Measurements from ENCODE around the gene STEAP2. TPM values are rescaled to one million over a fixed set of nuclear protein-coding genes. Genes with fewer than 3 reads are reported as not detected.

STEAP2 gene
- total RNA-seq, 4 donors from 2014 or later = 21.0 to 38.4 (median 25.0) TPM

- no peak overlapping the region for H3K27ac ChIP-seq
- H3K27me3 ChIP-seq = no peaks in the 10 kb centered on the region
- TF ChIP-seq POLR2AphosphoS5 (IDR thresholded peaks at IDR 0.05) (no peak), EP300 (IDR thresholded peaks at IDR 0.05) (no peak), POLR2A (IDR thresholded peaks at IDR 0.05) (no peak)
- TF ChIP-seq, protein P1, sequence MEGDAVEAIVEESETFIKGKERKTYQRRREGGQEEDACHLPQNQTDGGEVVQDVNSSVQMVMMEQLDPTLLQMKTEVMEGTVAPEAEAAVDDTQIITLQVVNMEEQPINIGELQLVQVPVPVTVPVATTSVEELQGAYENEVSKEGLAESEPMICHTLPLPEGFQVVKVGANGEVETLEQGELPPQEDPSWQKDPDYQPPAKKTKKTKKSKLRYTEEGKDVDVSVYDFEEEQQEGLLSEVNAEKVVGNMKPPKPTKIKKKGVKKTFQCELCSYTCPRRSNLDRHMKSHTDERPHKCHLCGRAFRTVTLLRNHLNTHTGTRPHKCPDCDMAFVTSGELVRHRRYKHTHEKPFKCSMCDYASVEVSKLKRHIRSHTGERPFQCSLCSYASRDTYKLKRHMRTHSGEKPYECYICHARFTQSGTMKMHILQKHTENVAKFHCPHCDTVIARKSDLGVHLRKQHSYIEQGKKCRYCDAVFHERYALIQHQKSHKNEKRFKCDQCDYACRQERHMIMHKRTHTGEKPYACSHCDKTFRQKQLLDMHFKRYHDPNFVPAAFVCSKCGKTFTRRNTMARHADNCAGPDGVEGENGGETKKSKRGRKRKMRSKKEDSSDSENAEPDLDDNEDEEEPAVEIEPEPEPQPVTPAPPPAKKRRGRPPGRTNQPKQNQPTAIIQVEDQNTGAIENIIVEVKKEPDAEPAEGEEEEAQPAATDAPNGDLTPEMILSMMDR (IDR thresholded peaks at IDR 0.05) = no peak
- WGBS, 2 donors (ENCODE audit: low coverage in 1 of 2) = 96 to 97% methylated on average over 2 of the region's 2 CpGs
- no peaks in the 10 kb centered on the region for H3K9me3 ChIP-seq
- no peaks in the 10 kb centered on the region for H3K36me3 ChIP-seq
- no peak for ATAC-seq
- H3K4me1 ChIP-seq = no peaks in the 10 kb centered on the region
- no peak overlapping the region for H3K4me3 ChIP-seq
Observed at GRCh38 chr7:90272242-90272641, 60.7 kb downstream of the STEAP2 start.

- Histone ChIP-seq H3K9me3 (no peaks in the 10 kb centered on the region), H3K4me3 (no peak overlapping the region), H3K27me3 (no peaks in the 10 kb centered on the region), H3K4me1 (no peaks in the 10 kb centered on the region), H3K27ac (no peak overlapping the region), H3K36me3 (no peaks in the 10 kb centered on the region)
- no peak for ATAC-seq
- TF ChIP-seq, protein P1 (IDR thresholded peaks at IDR 0.05) = no peak
- TF ChIP-seq POLR2A (IDR thresholded peaks at IDR 0.05) (no peak), POLR2AphosphoS5 (IDR thresholded peaks at IDR 0.05) (no peak), EP300 (IDR thresholded peaks at IDR 0.05) (no peak)
Observed at GRCh38 chr7:90274161-90274560, 62.6 kb downstream of the STEAP2 start.

GRCh38 chr7:90276033-90276728 lies 64.6 kb downstream of the STEAP2 start:
- Histone ChIP-seq H3K4me1 (no peaks in the 10 kb centered on the region), H3K27ac (no peak overlapping the region), H3K36me3 (peaks cover 0 to 15% of the 10 kb centered on the region in 2 donors), H3K9me3 (no peaks in the 10 kb centered on the region), H3K27me3 (no peaks in the 10 kb centered on the region), H3K4me3 (no peak overlapping the region)
- WGBS, 2 donors (ENCODE audit: low coverage in 1 of 2) = 77 to 90% methylated on average over 2 to 5 of the region's 5 CpGs
- TF ChIP-seq EP300 (IDR thresholded peaks at IDR 0.05) = no peak
- no peak for TF ChIP-seq POLR2A (IDR thresholded peaks at IDR 0.05)
- no peak for TF ChIP-seq POLR2AphosphoS5 (IDR thresholded peaks at IDR 0.05)
- TF ChIP-seq, protein P1 (IDR thresholded peaks at IDR 0.05) = no peak
- ATAC-seq = no peak

Small RNAs within 50 kb of the gene (small RNA-seq; reads per million reads assigned to genes)
- gene RF00019 = 0 reads per million in 4 donors

Other genes starting within 250 kb of the STEAP2 start
- gene STEAP1, start 57.3 kb upstream of the STEAP2 start, total RNA-seq = 10 to 100 TPM in 3 of 4 donors, 1 to 10 TPM in 1; 2.6 to 14.2 (median 12.6) TPM
- 10 to 100 TPM in 1 of 4 donors, 1 to 10 TPM in 3; 6.1 to 11.5 (median 7.2) TPM for gene CFAP69, start 33.4 kb downstream of the STEAP2 start, total RNA-seq
- gene FAM237B, start 109.6 kb downstream of the STEAP2 start, total RNA-seq = not detected
- 10 to 100 TPM in 3 of 4 donors, 1 to 10 TPM in 1; 8.9 to 35.5 (median 13.1) TPM for gene GTPBP10, start 135.0 kb downstream of the STEAP2 start, total RNA-seq
- gene CLDN12, start 191.7 kb downstream of the STEAP2 start, total RNA-seq = 10 to 100 TPM; 23.6 to 64.1 (median 27.4) TPM

All from gastroesophageal sphincter (tissue), 4 donors.